Pons (tissue), 1 donor: ENCODE results near the gene ATP8B3.

ENCODE experiments used
- DNase-seq: peaks from one replicate; pipeline ENCODE4 v3.0.0-alpha.2; 2016; ENCODE audit warnings: low spot score

The ATP8B3 gene

GRCh38 chr19:1757468-1758230 is 54.4 kb downstream of the ATP8B3 start:
- no peak for DNase-seq

DNA sequence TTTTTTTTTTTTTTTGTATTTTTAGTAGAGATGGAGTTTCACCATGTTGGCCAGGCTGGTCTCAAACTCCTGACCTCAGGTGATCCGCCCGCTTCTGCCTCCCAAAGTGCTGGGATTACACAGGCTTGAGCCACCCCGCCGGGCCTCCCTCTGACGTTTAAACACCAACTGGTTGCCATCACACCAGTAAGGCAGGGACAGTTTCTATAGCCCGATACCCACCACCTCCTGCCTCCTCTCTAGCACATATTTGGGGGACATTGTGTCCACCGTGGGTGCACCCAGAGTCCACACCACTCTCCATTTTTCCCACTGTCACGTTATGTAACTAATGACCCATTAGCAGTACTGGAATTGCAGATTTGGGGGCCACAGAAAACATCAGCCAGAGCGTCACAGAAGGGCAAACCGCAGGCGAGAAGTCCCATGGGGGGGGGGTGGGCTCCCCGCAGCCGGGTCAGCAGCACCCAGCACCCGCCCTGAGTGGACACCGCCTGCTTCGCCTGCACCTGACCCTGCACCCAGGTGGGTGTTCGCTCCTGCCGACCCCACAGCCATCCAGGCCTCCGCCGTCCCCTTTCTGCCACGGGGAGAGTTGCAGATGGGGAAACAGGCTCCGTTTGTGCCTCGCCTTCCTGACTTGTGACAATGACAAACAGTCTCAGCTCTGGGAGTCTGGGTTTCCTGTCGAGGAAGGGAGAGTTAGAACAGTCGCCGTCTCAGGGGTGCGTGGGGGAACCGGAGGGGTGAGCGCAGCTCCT is 55.2 kb downstream of the ATP8B3 start:
- no peak for DNase-seq

DNA sequence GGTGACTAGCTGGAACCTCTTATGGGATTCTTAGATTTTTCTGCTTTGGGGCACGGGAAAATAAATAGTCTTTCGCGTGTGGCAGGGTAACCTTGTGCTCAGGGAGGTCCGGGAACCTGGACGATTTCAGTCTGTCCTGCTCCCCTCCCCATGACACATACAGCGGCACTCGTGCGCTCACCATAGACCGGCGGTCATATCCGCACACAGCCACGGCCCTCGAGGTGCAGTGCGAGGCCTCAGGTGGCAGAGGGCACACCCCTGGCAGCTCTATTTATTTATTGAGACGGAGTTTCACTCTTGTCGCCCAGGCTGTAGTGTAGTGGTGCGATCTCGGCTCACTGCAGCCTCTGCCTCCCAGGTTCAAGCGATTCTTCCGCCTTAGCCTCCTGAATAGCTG is 55.8 kb downstream of the ATP8B3 start:
- no peak for DNase-seq

GRCh38 chr19:1755467-1756171 is 56.5 kb downstream of the ATP8B3 start:
- no peak for DNase-seq

DNA sequence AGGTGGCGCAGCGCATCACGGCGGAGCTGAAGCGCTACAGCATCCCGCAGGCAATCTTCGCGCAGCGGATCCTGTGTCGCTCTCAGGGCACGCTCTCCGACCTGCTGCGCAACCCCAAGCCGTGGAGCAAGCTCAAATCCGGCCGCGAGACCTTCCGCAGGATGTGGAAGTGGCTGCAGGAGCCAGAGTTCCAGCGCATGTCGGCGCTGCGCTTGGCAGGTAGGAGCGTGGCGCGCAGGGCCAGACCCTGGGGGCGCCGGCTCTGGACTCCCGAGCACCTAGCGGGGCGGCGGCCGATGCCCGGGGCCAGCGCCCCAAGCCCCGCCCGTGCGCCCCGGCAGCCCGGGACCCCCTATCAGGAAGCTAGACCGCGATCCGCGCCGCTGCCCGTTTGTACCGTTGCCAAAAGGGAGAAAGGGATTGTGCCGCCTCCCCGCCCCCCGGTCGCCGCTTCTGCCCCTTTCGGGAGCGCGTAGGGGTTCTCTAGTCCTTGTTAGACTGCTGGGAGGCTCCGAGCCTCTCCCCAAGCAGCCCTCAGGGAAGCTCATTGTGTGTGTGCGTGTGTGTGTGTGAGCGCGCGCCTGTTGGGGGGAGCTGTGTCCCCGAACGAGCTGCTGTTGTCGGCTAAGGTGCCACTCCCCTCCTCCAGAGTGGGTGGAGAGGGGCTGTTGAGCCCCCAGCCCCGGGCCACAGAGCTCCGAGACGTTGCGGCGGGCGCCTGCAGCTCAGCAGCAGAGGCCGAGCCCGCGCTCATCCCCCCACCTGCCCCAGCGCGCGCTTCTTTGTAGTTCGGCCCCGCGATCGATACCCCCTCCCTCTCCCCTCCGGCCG is 57.2 kb downstream of the ATP8B3 start:
- no peak for DNase-seq

DNA sequence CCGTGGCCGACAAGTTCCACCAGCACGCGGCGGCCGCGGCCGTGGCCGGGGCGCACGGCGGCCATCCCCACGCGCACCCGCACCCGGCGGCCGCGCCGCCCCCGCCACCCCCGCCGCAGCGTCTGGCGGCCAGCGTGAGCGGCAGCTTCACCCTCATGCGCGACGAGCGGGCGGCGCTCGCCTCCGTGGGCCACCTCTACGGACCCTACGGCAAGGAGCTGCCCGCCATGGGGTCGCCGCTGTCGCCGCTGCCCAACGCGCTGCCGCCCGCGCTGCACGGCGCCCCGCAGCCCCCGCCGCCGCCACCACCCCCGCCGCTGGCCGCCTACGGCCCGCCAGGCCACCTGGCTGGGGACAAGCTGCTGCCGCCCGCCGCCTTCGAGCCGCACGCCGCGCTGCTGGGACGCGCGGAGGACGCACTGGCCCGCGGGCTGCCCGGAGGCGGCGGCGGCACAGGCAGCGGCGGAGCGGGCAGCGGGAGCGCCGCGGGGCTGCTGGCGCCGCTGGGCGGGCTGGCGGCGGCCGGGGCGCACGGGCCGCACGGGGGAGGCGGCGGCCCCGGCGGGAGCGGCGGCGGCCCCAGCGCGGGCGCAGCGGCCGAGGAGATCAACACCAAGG is 57.9 kb downstream of the ATP8B3 start:
- no peak for DNase-seq

DNA sequence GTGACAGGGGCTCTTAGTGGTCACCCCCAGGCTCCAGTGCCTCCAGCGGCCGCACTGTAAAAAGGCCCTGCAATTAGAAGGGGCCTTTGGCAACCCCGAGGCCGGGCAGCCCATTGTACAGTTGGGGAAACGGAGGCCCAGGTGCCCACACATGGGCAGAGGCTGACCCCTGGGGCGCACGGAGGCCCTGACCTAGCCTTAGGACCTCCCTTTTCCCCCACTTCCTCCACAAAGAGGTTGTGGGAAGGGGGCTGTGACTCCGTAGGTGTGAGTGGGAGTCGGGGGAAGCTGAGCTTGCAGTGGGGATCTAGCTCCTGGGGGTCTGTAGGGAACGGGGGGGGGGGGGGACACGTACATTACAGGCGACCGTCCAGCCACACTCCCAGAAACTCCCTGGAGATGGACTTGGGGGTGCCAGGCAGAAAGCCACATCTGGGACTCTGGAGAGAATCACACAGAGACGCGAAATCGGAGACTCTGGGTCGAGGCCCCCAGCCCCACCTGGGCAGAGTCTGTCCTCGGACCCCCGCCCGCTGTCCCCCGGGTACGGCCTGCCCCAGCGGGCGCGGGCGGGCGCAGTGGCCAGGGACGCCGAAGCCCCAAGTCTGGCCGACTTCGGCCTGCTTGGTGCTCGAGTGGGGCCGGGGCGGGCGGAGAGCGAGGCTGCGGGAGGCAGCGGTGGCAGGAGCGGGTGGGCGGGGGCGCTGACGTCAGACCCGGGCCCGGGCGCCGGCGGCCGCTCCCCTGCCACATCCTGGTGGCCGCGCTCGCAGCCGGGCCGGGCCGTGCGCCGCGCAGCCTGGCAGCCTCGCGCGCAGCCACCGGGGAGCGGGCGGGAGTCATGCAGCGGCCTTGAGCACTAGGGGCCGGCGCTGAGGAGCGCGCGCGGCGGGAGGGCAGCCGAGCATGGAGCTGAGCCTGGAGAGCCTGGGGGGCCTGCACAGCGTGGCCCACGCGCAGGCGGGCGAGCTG is 59.0 kb downstream of the ATP8B3 start, which contains the start of gene ONECUT3:
ONECUT3 (plus strand) TSS at position 750 of the 972 bp plus-strand sequence; CDS start at position 907, 157 bp downstream.
- DNase-seq, result no peak

- DNase-seq, result no peak
Measured at GRCh38 chr19:1752009-1752756, 59.9 kb downstream of the ATP8B3 start.

DNA sequence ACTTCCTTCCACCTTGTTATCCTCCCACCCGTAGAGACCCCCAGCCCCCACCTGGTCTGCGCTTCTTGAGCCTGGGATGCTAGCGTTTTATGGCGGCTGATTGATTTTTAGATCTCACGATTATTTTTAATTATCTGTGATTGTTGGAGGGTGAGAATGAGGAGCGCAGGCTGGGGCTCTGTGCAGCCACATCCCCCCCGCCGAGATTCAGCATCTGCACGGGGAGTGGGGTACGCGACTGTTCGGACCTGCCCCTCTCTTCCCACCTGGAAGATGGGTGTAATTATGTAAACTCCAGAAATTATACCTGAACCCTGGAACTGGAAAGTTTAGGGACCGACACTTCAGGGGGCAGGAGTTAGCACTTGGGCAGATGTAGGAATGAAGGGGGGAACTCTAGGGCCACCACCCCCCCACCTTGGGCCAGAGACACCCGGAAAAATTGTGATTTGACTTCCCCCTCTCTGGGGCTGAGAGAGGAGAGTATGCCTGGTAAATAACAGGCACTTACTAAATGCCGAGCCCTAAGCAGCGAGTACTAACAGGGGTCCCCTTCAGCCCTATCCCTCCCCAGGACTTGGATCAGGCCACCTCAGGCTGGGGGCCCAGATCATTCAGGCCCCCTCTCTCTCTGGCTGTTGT is 60.6 kb downstream of the ATP8B3 start:
- no peak for DNase-seq

DNA sequence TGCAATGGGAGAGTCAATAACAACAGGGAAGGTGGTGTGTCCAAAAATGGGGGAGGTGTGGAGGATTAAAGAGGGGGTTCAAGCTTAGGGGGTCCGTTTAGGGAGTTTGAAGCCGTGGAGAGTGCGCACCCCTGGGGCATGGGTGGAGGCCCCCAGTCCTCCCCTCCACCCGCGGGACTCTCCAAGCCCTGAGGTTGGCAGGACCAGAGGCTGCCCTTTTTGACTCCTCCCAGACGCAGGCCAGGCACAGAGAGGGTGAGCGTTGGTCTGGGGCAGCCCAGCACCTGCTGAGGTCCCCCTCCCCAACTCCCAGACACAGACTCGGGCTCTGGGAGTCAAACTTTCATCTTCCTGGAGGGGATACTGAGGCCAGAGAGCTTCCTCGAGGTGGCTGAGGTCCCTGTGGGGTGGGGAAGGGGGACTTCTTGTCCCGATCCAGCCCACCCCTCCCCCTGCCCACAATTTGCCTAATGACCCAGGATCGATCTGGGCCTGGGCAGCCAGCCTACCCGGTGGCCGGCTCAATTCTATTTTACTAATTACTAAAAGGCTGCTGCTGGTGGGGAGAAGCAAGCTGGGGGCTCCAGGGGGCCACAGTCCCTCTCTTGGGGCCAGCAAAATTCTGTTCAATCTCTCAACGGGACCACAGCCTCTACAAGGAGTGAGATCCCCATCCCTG is 61.6 kb downstream of the ATP8B3 start:
- no peak for DNase-seq

DNA sequence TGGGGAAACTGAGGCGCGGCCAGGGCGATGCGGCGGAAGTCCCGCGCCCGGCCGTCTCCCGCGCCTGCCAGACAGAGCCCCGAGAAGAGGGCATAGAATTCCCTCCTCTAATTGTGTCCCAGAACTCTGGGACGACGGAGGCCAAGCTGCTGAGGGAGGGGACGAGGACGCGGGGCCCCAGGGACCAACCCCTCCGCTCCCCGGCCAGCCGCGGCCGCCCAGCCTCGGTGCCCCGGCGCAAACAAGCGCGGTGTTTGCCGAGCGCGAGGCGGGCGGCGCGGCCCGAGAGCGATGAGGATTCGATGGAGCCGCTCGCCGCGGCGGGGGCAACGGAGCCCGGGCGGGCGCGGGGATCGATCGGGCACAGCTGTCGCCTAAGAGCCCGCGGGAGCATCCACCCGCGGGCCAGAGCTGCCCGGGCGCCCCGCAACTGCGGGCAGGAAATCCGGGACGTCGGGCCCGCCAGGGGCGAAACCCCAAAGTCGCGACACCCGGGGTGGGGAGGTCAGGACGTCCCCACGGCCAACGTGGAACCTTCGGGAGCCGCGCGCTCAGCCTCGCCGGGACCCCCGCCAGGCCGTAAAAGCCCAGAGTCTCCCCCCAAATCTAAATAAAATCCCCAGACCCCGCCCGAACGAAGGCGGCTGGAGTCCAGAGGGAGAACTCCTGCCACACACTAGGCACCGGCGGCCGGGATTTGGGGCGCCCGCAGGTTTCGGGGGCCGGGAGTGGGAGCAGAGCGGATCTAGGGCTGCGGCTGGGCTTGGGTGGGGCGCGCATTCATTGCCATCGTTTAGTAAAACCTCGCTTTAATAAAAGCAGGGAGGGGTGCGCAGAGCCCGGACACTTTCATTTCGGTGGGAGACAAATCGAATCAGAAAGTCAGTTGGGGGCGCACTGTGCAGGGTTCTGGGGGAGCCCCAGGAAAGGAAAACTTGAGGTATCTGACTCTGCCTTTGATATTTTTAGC is 62.4 kb downstream of the ATP8B3 start:
- DNase-seq, result no peak

GRCh38 chr19:1748873-1749341 is 63.2 kb downstream of the ATP8B3 start:
- DNase-seq, result no peak

DNA sequence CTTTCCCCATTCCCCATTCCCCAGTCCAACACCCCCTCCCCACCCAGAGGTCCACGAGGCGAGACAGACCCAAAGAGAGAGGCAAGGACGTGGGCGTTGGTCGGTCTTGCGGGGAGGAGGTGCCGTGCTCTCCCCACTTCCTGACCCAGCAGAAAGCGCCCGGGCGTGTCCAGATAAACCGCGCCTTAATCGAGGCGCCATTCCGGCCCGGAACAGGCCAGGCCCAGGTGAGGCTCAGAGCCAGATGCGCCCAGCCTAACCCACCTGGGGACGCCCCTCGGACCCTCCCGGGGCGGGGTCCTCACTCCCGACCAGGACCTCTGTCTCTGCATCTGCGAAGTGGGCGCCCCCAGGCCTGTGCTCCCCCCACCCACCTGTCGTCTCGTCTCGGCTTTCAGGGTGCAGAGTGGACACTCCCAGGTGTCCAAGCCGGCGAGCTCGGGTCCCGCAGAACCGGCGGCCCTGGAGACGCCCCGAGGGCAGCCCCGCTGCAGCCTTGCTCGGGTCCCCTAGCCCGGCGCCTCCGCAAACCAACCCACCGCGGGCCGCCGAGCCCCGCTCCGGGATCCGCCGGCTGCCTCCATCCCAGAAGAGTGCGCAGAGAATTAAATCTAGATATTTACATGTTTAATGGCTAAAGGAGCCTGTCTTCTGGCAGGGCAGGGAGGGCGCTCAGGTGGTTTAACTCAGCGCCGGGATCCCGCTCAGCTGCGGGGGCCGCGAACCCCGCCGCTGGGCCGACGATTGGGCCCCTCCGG is 63.8 kb downstream of the ATP8B3 start:
- DNase-seq, result no peak

DNA sequence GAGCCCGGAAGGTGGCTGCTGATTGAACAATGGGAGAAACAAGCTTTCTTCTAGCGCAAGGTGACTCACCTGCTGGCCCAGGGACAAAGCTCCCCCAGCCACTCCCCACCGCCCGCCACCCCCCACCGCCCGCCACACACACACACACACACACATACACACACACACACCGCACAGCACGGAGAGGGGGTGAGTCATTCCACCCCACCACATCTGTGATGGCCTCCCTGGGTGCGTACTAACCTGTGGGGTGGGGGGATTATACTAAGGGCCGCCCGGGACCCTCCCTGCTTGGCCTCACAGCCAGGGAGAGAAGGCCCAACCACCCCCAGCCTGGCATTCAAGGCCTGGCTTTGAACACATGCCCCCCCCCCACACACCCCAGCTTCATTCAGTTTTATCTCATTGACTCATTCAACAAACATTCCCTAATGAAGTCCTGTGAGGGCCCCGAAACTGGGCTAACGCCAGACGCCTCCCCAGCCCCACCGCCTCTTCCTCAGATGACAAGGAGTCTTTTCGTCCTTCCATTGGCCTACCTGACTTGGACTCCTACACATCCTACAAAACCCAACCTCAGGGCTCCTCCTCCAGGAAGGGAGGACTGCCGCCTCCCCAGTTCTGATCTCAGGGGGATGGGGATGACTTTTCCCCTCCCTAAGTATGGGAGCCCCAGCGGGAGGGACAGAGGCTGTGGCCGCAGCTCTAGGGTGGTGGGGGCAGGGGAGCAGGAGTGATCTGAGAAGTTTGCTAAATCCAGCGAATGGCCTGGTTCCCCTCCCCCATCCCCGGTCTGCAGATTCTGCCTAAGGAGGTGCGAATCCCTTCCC is 64.6 kb downstream of the ATP8B3 start:
- no peak for DNase-seq
